Hepatocyte (in vitro differentiated cells): Measurements from ENCODE around the gene DGCR8.

Experiments used
- CTCF ChIP-seq: fragments of 200-600 bp; sonication (generic); IDR thresholded peaks from 2 replicates; pipeline ENCODE4 v1.5.1; 2016; ENCODE audit warnings: antibody characterized with exemption, mild to moderate bottlenecking; ENCODE audit not compliant: poor library complexity
- EZH2 ChIP-seq: fragments of 200-600 bp; sonication (generic); IDR thresholded peaks from 2 replicates; pipeline ENCODE4 v1.6.1; 2016; ENCODE audit warnings: antibody characterized with exemption, mild to moderate bottlenecking, borderline replicate concordance
- EZH2phosphoT487 ChIP-seq: fragments of 200-600 bp; sonication (generic); IDR thresholded peaks from one replicate; pipeline ENCODE4 v1.6.1; 2018; ENCODE audit warnings: antibody characterized with exemption, mild to moderate bottlenecking, low read depth, moderate library complexity; ENCODE audit not compliant: unreplicated experiment, severe bottlenecking

GRCh38 chr22:20084547-20085413 is 4.7 kb downstream of the DGCR8 start:
- peak; percentile 40 for TF ChIP-seq CTCF
- TF ChIP-seq EZH2: no peak
- no peak for TF ChIP-seq EZH2phosphoT487
